ENCODE results near the gene VPS52.

GRCh38 chr6:33236328-33236727 lies 35.3 kb downstream of the VPS52 start:
- TF ChIP-seq CTCF (conservative IDR thresholded peaks at IDR 0.05) (no peak), ZFX (IDR thresholded peaks at IDR 0.05) (no peak)

All from C4-2B (cell line).